ENCODE measurements around the gene FBN1. TPM values are rescaled to one million over a fixed set of nuclear protein-coding genes. Genes with fewer than 3 reads are reported as not detected.

Gene FBN1
- total and polyA plus RNA-seq, 2 experiments from 2014 or later: 1.9 to 3.8 TPM

GRCh38 chr15:48426044-48426443 is 219.5 kb downstream of the FBN1 start:
- H3K36me3 ChIP-seq (ENCODE audit: insufficient read depth): no peaks in the 10 kb centered on the region; the same call in 1 of the 2 replicates

More at GRCh38 chr15:48426044-48426443, 219.5 kb downstream of the FBN1 start:
- H3K27ac Mint-ChIP-seq: no peak overlapping the region
- DNase-seq (ENCODE audit: low spot score) (no peak), ATAC-seq (no peak)
- H3K27me3 Mint-ChIP-seq (ENCODE audit: insufficient read depth, low read depth, poor library complexity): no peaks in the 10 kb centered on the region
- H3K9me2 ChIP-seq (ENCODE audit: insufficient read depth): peaks cover 8% of the 10 kb centered on the region; the same call in 1 of the 2 replicates
- no peaks in the 10 kb centered on the region for H3K79me2 ChIP-seq (replicated peaks; ENCODE audit: insufficient read depth)
- no peak overlapping the region for H3K4me2 ChIP-seq
- H3K4me3 ChIP-seq: no peak overlapping the region
- no peak overlapping the region for H2AFZ ChIP-seq
- no peak overlapping the region for H3K4me3 Mint-ChIP-seq
- TF ChIP-seq POLR2AphosphoS5 (IDR thresholded peaks at IDR 0.05; ENCODE audit: low read depth) (no peak), ETS1 (IDR thresholded peaks at IDR 0.05) (no peak), NANOG (IDR thresholded peaks at IDR 0.05; ENCODE audit: borderline replicate concordance) (no peak), ZNF114 (CRISPR knock-in tag; IDR thresholded peaks at IDR 0.05) (no peak), JUNB (IDR thresholded peaks at IDR 0.05; ENCODE audit: unreplicated experiment) (no peak), STAT1 (IDR thresholded peaks at IDR 0.05; ENCODE audit: unreplicated experiment) (no peak), EZH2phosphoT487 (IDR thresholded peaks at IDR 0.05; ENCODE audit: unreplicated experiment) (no peak), ZNF331 (CRISPR knock-in tag; IDR thresholded peaks at IDR 0.05; ENCODE audit: low read depth) (no peak), CTCF (conservative IDR thresholded peaks at IDR 0.05; ENCODE audit: low read depth in 2 of 2) (no peak), CREB1 (CRISPR knock-in tag; IDR thresholded peaks at IDR 0.05; ENCODE audit: low read depth) (no peak), REST (IDR thresholded peaks at IDR 0.05; ENCODE audit: unreplicated experiment) (no peak), ZNF462 (CRISPR knock-in tag; IDR thresholded peaks at IDR 0.05) (no peak), EZH2 (IDR thresholded peaks at IDR 0.05; ENCODE audit: low read depth, unreplicated experiment) (no peak)
- H3F3A ChIP-seq (replicated peaks; ENCODE audit: low read depth): no peaks in the 10 kb centered on the region
- peaks cover 10% of the 10 kb centered on the region for H3K4me1 ChIP-seq (ENCODE audit: insufficient read depth)
- no peaks in the 10 kb centered on the region for H3K36me3 Mint-ChIP-seq (ENCODE audit: low read depth)
- no peak overlapping the region for H3K27ac ChIP-seq (ENCODE audit: low read depth)
- no peaks in the 10 kb centered on the region for H3K27me3 ChIP-seq (ENCODE audit: insufficient read depth)
- H3K9me3 Mint-ChIP-seq: no peaks in the 10 kb centered on the region
- peaks cover 12% of the 10 kb centered on the region for H3K4me1 Mint-ChIP-seq
- no peaks in the 10 kb centered on the region for H4K20me1 ChIP-seq (replicated peaks; ENCODE audit: insufficient read depth)
